ENCODE results near the gene CFAP99.
"Not testable (repeated sequence)": the region's sequence is repeated elsewhere in the genome, so short reads cannot be mapped to it uniquely, and the experiment has no call there.

CFAP99 gene

DNA sequence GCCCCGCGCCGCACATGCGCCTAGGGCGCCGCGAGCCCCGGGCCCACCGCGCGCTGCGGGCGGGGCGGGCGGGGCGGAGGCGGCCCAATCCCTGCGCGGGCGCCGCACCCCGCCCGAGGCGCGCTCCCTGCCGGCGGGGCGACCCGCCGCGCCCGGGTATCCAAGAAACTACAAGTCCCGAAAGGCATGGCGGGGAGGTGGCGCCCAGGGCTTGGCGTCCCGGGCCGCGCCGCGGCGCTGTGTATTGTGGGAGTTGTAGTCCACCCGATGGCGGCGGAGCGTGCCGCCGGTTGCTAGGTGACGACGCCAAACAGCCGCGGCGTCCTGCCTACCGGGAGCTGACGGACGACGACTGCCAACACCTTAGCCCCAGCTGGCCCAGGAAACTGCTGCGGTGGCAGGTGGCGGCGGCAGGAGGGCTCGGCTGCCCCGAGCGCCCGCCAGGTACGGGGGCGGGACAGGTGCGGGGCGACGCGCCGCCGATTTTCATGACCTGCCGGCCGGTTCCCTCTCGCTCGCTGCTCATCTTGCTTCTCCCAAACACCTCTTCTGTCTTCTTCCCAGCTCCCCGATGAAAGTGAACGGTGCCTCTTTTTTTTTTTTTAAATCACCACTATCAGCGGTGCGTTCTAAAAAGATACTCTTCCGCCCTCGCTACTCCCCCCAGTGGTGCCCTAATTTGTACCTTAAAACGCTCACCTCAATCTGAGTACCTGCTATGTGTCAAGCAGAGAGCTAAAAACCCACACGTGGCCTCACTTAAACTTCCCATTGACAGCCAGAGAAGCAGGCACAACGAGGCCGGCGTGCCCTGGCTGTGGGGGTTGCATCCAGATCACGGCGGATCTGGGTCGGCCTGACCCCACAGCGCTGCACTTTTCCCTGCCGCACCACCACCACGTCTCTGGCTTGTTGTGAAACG lies at the start of gene CFAP99:
TSS of gene CFAP99 (plus strand) at position 306 of the 922 bp plus-strand sequence.
- peak; percentile 98 for DNase-seq

DNA sequence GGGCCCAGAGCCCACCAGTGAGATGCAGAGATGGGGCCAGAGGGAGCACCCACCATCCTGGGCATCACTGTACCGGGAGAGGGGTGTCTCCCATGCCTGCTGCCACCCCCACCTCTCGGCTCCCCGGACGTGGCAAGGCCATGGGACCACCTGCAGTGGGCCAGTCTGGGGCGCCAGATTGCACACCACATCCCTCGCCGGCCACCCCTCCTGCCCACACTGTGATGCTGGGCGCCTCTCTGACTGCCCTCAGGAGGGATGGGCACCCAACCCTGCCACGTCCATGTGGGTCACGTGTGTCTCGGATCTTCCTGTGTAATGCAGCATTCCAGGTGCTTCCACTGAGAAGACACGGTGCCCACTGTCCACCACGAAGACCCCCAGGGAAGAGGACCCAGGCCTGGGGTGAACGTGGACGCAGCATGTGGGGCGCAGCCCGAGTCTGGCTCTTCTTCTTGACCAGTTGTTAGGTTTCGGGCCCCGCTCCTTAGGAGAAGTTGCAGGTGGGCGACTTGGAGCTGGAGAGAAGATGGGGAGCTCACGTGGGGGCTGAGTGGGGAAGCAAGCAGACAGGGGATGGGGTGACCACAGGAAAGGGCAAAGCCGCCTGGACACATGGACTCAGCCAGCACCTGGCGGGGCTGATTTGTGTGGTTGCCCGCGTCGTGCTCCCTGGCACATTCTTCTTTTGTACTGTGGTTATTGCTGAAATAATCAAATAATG lies 48.0 kb upstream of the CFAP99 start:
- DNase-seq, result no peak

DNA sequence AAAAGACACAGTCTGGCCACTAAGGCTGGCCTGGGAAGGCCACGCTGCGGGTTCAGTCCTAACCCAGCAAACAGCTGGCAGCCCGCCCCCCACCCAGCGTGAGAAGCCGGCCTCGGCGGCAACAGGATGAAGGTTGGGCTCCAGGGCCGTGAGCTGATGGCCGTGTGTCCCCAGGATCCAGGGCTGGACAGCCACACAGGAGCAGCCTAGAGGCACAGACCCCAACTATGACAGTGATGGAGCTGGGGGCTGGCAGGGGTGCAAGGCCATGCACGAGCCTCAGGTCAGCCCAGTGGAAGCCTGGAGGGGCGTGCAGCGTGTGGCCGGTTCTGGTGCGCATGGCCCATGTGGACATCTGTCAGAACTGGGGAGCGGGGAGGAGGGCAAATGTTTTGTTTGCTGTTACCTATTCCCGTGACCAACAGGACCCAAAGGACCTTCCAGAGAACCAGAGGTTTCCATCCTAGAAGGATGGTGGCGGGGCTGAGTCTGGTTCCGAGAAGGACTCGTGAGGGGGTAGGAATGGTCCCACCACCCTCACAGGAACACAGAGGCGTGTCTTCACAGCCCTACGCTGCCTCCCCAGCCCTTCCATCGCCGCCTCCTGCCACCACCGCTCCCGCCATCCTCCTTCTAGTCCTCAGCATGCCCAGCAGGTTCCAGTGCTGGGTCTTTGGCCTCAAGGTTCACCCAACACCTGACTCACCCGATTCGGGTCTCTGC lies 46.8 kb upstream of the CFAP99 start:
- DNase-seq, result no peak

DNA sequence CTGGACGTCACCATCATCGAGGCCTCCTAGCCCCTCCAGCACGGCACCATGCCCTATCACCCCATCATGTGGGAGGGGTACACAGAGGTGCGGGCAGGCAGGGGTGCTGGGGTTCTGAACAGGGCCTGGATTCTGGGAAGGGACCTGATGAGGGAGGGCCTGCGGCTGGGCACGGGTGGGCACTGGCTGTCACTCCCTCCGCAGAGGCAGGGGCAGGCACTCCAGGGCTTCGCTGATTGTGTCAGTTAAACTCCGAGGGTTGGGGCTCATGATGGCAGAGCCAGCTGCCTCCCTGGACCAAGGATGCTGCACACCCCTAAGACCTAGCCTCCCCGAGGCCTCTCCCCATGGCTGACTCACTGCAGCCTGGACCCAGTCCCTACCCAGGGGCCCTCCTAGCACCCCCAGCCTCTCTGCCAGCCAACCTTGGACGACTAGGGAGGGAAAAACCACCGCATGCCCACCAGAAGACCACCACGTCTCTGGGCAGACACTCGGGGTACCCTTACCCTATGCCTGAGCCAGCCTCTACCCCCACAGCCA lies 46.2 kb upstream of the CFAP99 start:
- no peak for DNase-seq

DNA sequence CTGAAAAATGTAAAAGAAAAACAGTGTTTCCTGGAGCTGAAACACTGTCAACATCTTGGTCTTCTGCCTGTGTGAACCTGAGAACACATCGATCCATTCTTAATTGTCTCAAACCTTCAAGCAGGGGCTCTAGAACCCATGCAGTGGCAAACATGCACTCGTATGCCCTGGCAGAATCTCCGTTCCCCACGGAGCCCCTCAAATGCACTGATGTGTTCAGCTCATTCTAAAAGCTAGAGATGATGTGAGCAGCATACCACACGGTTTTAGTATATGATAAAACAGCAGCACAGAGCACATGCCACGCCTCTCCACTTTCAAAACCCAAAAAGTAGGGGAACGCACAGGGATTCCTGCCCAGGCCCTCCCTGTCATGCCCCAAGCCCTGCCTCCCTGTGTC lies 45.2 kb upstream of the CFAP99 start:
- DNase-seq, result no peak

DNA sequence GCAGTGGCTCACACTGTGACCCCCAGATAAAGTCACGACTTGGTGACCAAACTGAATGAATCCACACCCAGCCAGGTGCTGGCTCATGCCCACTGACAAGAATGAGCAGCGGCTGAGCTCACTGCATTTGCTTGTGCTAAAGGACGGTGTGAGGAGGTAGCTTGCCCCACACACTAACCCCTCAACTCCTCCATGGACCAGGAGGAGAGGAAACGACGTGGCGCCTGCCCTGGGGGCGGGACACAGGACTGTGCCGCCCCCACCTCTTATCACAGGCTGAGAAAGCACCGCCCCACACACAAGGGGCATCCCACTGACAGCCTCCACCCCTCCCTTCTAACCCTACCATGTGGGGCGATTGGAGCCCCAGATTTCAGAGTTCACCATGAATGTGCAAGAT lies 43.3 kb upstream of the CFAP99 start:
- DNase-seq, result no peak

DNA sequence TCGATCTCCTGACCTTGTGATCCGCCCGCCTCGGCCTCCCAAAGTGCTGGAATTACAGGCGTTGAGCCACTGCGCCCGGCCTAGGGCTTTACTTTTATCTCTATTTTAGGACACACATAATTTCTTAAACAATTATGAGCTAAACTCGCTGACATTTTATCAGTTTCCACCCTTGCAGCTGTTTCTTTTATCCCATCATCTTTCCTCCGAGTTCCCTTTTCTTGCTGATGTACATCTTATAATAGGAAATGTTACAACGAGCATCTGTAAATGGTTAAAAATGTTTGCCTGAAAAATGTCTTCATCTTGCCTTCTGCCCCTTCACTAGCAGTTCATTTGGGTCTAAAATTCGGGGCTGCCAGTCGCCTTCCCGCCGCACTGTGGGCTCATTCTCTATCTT lies 41.5 kb upstream of the CFAP99 start:
- no peak for DNase-seq

DNA sequence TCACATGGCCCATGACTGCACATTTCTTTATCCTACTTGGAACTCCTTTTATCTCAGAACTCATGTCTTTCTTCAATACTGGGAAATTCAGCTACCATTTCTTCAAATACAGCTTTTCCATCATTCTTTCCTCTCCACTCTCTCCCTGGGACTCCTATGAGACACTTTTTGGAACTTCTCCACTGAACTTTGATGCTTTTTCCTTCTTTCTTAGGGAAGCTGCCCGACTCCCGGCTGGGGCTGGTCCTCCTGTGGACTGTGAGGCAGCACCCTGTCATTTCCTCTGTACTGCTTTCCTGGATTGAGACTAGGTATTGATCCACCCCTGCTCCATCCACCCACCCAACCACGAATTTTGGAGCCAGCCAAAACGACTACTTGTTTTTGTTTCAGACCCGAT lies 40.4 kb upstream of the CFAP99 start:
- DNase-seq, result no peak

DNA sequence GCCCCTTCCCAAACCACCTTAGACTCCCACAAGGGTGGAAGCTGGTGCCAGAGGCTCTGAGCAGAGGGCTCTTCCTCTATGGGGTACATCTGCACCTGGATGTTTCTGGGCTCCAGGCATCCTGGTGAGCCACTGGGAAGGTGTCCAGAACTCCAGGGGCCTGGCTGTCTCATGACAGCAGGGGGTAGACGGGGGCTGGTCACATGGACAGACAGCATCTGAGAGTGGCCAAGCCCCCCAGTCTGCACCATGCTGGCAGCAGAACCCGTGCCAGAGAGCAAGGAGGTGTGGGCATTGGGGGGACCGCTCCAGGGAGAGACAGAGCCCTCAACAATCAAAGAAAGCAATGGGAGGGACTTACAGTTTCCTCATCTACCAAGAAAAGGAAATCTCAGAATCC lies 39.9 kb upstream of the CFAP99 start:
- no peak for DNase-seq

DNA sequence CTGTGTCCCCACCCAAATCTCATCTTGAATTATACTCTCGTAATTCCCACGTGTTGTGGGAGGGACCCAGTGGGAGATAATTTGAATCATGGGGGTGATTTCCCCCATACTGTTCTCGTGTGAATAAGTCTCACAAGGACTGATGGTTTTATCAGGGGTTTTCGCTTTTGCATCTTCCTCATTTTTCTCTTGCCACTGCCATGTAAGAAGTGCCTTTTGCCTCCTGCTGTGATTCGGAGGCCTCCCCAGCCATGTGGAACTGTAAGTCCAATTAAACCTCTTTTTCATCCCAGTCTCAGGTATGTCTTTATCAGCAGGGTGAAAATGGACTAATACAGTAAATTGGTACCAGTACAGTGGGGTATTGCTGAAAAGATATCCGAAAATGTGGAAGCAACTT lies 38.2 kb upstream of the CFAP99 start:
- not testable (repeated sequence) for DNase-seq

DNA sequence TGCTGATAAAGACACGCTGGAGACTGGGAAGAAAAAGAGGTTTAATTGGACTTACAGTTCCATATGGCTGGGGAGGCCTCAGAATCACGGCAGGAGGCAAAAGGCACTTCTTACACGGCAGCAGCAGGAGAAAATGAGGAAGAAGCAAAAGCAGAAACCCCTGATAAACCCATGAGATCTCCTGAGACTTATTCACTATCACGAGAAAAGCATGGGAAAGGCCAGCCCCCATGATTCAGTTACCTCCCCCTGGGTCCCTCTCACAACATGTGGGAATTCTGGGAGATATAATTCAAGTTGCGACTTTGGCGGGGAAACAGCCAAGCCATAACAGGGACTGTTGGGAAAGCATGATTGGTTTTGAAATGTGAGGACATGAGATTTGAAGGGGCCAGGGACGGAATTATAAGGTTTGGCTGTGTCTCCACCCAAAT lies 36.0 kb upstream of the CFAP99 start:
- DNase-seq, result not testable (repeated sequence)

DNA sequence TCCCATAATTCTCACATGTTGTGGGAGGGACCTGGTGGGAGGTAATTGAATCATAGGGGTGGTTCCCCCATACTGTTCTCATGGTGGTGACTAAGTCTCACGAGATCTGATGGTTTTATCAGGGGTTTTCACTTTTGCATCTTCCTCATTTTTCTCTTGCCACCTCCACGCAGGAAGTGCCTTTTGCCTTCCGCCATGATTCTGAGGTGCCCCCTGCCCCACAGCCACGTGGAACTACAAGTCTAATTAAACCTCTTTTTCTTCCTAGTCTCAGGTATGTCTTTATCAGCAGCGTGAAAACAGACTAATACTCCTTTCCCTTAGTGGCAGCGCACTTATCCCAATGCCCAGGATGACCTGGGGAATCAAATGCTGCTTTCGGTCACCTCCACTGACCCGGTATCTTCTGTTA lies 35.5 kb upstream of the CFAP99 start:
- not testable (repeated sequence) for DNase-seq

DNA sequence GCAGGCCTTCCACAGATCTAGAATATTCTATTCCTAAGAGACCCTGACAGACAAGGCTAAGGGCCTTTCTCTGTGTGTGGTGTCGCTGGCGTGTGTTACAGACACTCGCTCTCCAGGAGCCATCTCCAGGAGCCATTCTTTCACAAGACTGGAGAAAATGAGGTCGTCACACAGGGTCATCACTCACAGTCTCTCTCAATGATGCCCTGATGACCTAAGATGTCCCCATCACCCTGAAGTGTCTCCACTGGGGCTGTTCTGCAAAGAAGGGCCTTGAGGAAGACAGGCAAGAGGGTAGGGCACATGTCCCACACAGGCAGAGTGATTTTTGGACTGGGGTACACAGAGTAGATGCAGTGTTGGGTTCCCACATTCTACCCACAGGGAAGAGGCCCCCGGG lies 35.0 kb upstream of the CFAP99 start:
- DNase-seq, result no peak

DNA sequence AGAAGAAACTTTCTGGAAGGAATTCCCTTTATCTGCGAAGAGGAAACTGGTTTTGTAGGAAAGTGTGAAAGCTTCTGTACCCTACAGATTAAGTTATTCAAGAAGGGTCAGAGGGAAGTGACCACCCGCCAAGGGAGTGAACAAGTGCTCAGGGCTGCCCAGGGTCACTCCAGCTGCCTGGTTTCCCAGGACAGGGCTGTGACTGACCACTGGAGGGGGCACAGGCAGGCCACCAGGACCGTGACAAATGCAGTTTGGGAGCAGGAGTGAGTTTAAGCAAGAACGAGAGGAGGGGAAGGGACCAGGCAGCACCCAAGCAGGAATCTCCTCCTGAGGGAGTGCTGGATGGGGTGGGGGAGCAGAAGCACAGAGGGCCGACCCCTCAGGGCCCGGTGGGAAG lies 34.5 kb upstream of the CFAP99 start:
- no peak for DNase-seq

DNA sequence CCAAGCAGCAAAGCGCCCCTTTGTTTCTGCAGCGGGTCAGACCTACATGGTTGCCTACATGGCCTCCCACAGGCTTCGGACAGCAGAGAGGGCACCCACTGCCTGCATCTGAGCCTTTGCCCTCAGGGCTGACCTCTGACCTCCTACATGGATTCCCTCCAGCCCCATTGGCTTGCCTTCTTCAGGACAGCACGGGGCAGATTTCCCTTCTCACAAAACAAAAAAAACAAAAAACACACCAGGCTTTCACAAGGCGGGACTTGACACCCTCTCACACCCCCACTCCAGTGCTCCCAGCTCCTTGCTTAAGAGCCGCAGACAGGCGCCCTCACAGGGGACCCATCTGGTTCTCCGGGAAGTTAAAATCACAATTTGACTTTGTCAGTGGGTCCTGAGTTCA lies 33.2 kb upstream of the CFAP99 start:
- DNase-seq, result peak; percentile 45

DNA sequence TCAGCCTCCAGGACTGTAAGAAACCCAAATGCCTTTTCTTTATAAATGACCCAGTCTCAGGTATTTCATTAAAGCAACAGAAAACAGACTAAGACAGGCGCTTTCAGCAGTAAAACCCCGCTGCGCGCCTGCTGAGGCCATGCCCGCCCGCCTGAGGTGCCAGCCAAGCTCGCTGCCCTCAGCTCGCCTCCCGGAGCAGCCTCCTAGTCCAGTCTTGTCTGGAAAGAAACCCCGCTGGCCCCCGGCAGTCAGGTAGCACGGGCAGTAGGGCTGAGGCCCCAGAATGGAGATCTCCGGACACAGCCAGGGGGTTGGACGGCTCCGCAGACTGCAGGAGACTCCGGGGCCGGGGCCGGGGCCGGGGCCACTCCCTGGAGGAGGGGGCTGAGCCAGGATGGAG lies 32.0 kb upstream of the CFAP99 start:
- peak; percentile 41 for DNase-seq

DNA sequence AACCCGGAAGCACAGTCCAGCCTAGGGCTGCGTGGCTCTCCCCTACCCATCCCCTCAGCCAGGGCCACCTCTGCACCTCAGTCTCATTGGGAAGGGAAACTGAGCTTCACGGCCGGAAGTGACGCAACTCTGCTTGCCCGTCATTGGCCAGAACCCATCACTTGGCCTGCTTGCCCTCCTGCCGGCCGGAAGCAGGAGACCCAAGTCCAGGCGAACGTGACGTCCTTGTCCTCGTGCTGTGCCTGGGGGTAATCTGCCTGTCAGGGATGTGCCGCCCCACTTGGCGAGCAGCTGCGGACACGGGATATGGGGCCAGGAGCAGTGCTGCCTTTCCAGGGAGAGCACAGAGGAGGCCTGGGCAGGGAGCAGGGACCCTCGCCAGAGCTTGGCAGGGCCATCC lies 31.5 kb upstream of the CFAP99 start:
- no peak for DNase-seq

DNA sequence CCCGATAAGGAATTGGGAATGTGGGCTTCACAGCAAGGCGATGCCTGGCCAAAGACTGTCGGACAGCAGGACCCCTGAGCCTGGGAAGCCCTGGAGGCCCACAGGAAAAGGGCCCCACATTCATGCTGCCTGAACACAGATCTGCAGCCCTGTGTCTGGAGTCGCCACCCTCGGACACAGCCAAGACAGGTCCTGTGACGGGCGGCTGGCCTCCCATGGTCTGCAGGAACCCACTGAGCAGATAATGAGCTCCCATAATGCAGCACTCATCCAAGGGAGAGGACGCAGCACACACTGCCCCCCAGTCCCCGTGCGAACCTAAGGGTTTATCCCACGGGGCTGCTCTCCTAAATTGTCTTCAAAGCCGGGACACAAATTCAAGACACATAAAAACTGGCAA lies 30.9 kb upstream of the CFAP99 start:
- DNase-seq, result no peak

DNA sequence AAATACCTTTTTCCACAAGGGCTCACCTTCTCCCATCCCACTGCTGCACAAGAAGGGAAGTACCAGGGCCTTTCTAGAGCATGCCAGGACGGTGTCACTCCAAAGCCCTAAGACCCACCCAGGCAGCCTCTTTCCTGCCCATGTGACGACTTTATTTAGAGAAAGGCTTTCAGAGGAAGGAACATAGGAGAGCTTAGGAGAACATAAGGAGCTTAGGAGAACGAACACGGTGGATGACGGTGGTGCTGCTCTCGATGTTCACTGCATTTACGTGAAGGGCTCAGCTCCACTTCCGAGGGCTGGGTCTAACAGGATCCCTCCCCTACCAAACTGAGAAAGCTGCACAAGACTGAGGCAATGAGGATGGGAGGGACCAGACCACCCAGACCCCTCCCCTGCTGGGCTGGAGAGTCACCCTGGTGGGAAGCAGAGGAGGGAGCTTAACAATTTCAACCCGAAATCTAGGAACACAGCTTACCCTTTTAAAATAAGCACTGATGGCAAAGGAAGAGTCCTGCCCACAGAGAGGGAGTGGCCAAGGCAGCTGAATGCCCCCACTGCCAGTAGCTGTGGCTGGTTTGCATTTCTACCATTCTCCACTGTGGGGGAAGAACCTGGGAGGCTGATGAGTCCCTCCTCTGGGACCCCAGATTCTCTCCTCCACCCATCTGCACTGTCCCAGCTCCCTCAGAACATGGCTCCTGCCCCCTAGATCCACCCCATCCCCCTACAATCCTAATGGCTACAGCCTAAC lies 30.1 kb upstream of the CFAP99 start:
- no peak for DNase-seq

DNA sequence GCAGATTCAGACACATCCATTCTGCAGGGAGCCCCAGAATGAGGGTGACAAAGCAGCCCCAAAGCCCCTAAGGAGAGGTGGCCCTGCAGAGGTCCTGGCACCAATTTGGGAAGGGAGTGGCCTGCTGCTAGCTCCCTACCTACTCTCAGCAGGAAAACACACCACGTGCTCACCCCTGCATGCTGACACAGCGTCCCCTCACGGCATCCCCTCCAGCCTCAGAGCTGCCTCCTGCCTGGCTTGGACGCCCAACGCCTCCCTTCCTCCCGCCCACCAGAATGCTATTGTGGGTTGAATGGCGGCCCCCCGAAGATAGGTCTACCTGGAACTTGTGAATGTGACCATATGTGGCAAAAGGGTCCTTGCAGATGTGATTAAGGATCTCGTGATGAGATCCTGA lies 29.1 kb upstream of the CFAP99 start:
- DNase-seq, result no peak

DNA sequence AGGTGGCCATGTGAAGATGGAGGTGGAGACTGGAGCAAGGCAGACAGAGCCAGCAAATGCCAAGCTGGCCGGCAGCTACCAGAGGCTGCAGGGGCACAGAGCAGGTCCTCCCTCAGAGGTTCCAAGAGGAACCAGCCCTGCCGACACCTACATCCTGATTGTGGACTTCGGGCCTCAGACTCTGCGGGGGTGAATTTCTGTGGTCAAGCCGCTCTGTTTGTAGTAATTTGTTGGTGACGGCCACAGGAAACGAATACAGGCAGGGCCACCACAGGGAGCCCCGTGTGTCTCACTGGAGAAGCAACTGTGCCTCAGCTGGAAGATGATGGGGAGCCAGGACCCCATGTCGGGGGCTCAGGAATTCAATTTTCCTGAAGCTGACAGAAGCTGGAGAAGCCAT lies 28.6 kb upstream of the CFAP99 start:
- peak; percentile 45 for DNase-seq

DNA sequence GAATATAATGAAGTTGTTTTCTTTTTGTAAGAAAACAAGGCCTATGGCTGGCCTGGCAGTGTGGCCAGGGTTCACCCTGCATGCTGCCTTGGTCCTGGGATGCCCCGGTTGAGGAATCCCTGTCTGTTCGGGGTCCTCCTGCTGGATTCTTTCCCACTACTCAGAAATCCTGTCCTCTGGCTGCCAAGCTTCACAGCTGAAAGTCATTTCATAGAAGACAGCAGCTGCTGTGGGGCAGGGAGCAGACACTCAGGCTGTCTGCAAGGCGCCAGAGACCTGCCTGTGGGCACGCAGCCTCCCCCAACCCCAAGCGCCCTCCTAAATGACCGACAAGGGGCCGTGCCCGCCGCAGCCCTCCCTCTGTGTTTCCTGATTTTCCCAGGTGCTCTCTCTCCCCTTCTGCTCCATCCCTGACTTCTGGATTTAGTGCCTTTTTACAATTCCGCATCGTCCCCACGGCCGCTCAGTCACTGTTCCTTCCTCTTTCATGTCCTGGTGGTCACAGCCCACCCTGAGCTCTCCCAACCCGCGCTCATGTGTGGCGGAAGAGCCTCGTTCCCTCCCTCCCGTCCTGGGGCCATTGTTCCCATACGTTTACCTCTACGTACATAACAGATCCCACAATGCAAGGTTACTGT lies 27.9 kb upstream of the CFAP99 start:
- peak; percentile 43 for DNase-seq
